OCI-LY1 (cell line): Measurements from ENCODE around the gene TNFAIP3.

Source experiments
- H2AFZ ChIP-seq: fragments of 200-600 bp; sonication (generic), shearing (Covaris generic); 2 replicates; pipeline ENCODE4 v1.6.0; 2014; ENCODE audit warnings: antibody characterized with exemption, mild to moderate bottlenecking, low read length
- H3F3A ChIP-seq: fragments of 200-600 bp; sonication (generic), shearing (Covaris generic); 2 replicates; pipeline ENCODE4 v1.6.0; 2014; ENCODE audit warnings: mild to moderate bottlenecking, antibody characterized with exemption, low read length, moderate library complexity; ENCODE audit not compliant: insufficient read depth
- H3K27ac ChIP-seq: fragments of 200-600 bp; sonication (generic); 2 replicates; pipeline ENCODE4 v1.5.1; 2014; ENCODE audit warnings: low read length, mixed run types, mild to moderate bottlenecking, low read depth; ENCODE audit not compliant: poor library complexity, severe bottlenecking
- H3K27me3 ChIP-seq: fragments of 200-600 bp; sonication (generic); 2 replicates; pipeline ENCODE4 v1.6.0; 2014; ENCODE audit warnings: antibody characterized with exemption, mild to moderate bottlenecking, low read length, moderate library complexity; ENCODE audit not compliant: insufficient read depth
- H3K36me3 ChIP-seq: fragments of 200-600 bp; sonication (generic); 2 replicates; pipeline ENCODE4 v1.6.1; 2014; ENCODE audit warnings: mild to moderate bottlenecking, antibody characterized with exemption, low read length, moderate library complexity, mixed read lengths; ENCODE audit not compliant: insufficient read depth
- H3K4me1 ChIP-seq: fragments of 200-600 bp; sonication (generic); 2 replicates; pipeline ENCODE4 v1.5.1; 2014; ENCODE audit warnings: mild to moderate bottlenecking, low read length, moderate library complexity; ENCODE audit not compliant: insufficient read depth, severe bottlenecking
- H3K4me2 ChIP-seq: fragments of 200-600 bp; sonication (generic), shearing (Covaris generic); 2 replicates; pipeline ENCODE4 v1.6.1; 2014; ENCODE audit warnings: low read length
- H3K4me3 ChIP-seq: fragments of 200-600 bp; sonication (generic); 2 replicates; pipeline ENCODE4 v1.5.1; 2014; ENCODE audit warnings: low read length, low read depth, mild to moderate bottlenecking, mixed read lengths; ENCODE audit not compliant: poor library complexity, severe bottlenecking
- H3K79me2 ChIP-seq: fragments of 200-600 bp; shearing (Covaris generic); 2 replicates; pipeline ENCODE4 v1.6.1; 2016; ENCODE audit warnings: mixed run types, low read length, mixed read lengths; ENCODE audit not compliant: insufficient read depth
- H3K9ac ChIP-seq: fragments of 200-600 bp; sonication (generic), shearing (Covaris generic); 2 replicates; pipeline ENCODE4 v1.6.1; 2014; ENCODE audit warnings: mild to moderate bottlenecking, low read length, mixed read lengths
- H3K9me2 ChIP-seq: fragments of 200-600 bp; sonication (generic), shearing (Covaris generic); 2 replicates; pipeline ENCODE4 v1.6.1; 2014; ENCODE audit warnings: low read depth, mild to moderate bottlenecking, low read length, mixed read lengths
- H3K9me3 ChIP-seq: fragments of 200-600 bp; shearing (Covaris generic); 2 replicates; pipeline ENCODE4 v1.6.1; 2014; ENCODE audit warnings: low read length, mixed read lengths
- H4K20me1 ChIP-seq: fragments of 200-600 bp; sonication (generic), shearing (Covaris generic); 2 replicates; pipeline ENCODE4 v1.6.0; 2016; ENCODE audit warnings: mild to moderate bottlenecking, low read length; ENCODE audit not compliant: insufficient read depth
- EZH2 ChIP-seq: fragments of 200-600 bp; sonication (generic), shearing (Covaris generic); IDR thresholded peaks from 2 replicates; pipeline ENCODE4 v1.8.0; 2017; ENCODE audit warnings: borderline replicate concordance, mixed run types, mild to moderate bottlenecking, antibody characterized with exemption, low read length, moderate library complexity, mixed read lengths
- TF ChIP-seq, protein P1 (sequence below): fragments of 200-600 bp; sonication (generic), shearing (Covaris generic); IDR thresholded peaks from 2 replicates; pipeline ENCODE4 v1.5.1; 2017; ENCODE audit warnings: mild to moderate bottlenecking, antibody characterized with exemption, low read length, moderate library complexity, mixed read lengths

TNFAIP3 gene

DNA sequence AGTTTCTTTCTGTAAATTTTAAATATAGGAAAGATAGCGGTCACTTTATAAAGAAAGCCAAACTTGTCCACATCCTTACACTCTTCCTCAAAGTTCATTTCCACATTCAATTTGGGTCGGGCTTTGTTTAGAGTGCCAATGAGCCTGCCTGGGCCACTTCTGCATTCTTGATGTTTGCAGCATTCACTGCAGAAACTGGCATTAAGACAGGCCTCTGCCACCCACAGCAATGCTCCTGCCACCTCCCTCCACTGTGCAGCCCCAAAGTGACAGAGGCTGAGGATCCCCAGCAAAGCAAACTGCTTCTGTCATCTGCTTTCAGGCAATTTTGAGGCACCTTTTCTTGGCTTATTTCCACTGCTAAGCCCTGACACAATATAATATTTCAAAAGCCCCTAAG, 61.2 kb downstream of the TNFAIP3 start:
- Histone ChIP-seq H3F3A (no peaks in the 10 kb centered on the region), H3K9me3 (no peaks in the 10 kb centered on the region), H3K4me2 (no peak overlapping the region), H3K79me2 (no peaks in the 10 kb centered on the region), H3K4me1 (peaks cover 9% of the 10 kb centered on the region), H3K9ac (no peak overlapping the region), H3K27me3 (no peaks in the 10 kb centered on the region), H3K9me2 (no peaks in the 10 kb centered on the region), H4K20me1 (no peaks in the 10 kb centered on the region), H3K27ac (no peak overlapping the region), H3K4me3 (no peak overlapping the region), H2AFZ (no peak overlapping the region), H3K36me3 (no peaks in the 10 kb centered on the region)
- no peak for TF ChIP-seq EZH2
- TF ChIP-seq, protein P1, sequence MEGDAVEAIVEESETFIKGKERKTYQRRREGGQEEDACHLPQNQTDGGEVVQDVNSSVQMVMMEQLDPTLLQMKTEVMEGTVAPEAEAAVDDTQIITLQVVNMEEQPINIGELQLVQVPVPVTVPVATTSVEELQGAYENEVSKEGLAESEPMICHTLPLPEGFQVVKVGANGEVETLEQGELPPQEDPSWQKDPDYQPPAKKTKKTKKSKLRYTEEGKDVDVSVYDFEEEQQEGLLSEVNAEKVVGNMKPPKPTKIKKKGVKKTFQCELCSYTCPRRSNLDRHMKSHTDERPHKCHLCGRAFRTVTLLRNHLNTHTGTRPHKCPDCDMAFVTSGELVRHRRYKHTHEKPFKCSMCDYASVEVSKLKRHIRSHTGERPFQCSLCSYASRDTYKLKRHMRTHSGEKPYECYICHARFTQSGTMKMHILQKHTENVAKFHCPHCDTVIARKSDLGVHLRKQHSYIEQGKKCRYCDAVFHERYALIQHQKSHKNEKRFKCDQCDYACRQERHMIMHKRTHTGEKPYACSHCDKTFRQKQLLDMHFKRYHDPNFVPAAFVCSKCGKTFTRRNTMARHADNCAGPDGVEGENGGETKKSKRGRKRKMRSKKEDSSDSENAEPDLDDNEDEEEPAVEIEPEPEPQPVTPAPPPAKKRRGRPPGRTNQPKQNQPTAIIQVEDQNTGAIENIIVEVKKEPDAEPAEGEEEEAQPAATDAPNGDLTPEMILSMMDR: no peak

DNA sequence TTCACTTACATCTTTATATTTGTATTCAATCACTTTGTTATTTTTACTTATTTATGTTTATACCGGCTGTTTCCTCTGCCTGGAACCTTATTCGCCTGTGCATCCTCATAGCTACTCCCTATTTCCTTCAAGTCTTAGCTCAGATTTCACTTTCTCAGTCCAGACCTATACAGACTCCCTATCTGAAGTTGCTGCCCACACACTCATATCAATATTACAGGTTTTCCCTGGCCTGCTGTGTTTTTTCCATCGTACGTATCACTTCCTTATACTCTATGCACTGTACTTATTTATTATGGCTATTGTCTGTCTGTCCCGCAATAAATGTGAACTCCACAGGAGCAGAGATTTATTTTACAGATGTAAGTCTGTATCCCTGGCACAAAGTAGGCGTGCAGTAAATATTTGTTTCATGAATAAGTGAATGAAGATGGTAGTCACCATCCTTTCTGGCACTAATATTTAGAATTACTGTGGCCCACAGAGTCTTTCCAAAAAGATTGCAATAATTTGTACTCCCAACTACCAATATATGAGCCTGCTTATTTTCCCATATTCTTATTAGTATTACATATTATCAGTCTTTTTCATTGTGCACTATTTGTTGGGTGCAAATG, 64.9 kb downstream of the TNFAIP3 start:
- no peak for TF ChIP-seq EZH2
- TF ChIP-seq, protein P1: no peak
- peaks cover 9% of the 10 kb centered on the region for H3K4me1 ChIP-seq
- H3K4me2 ChIP-seq: no peak overlapping the region
- H3K27me3 ChIP-seq: no peaks in the 10 kb centered on the region
- H2AFZ ChIP-seq: no peak overlapping the region
- H3K9me3 ChIP-seq: no peaks in the 10 kb centered on the region
- H3K4me3 ChIP-seq: no peak overlapping the region
- no peak overlapping the region for H3K27ac ChIP-seq
- no peaks in the 10 kb centered on the region for H3K36me3 ChIP-seq
- H3K79me2 ChIP-seq: no peaks in the 10 kb centered on the region
- H3F3A ChIP-seq: no peaks in the 10 kb centered on the region
- H3K9me2 ChIP-seq: no peaks in the 10 kb centered on the region
- H3K9ac ChIP-seq: no peak overlapping the region
- no peaks in the 10 kb centered on the region for H4K20me1 ChIP-seq
